Stomach (tissue), 9 donors: ENCODE data around the gene ZNF831. TPM values are rescaled to one million over a fixed set of nuclear protein-coding genes. Genes with fewer than 3 reads are reported as not detected.

Source experiments
- DNase-seq, 2 donors: peaks; one replicate each; pipeline versions ENCODE4 v3.0.0 to v3.0.0-alpha.2; 2013 to 2019
- H3K27ac ChIP-seq, 5 donors: fragments of 200-600 bp in 4 of 5; sonication (generic) in 4 of 5; one replicate each; pipeline ENCODE4 v1.5.1; 2013 to 2019; ENCODE audit warnings: mild to moderate bottlenecking in 1 of 5, moderate library complexity in 1 of 5
- H3K27me3 ChIP-seq, 3 donors: fragments of 200-600 bp; sonication (generic); one replicate each; pipeline ENCODE4 v1.5.1; 2017 to 2019; ENCODE audit warnings: mixed run types in 1 of 3
- H3K36me3 ChIP-seq, 4 donors: fragments of 200-600 bp; sonication (generic); 1 replicate in 3 of 4; 2 replicates in 1 of 4; pipeline ENCODE4 v1.5.1; 2016 to 2019
- H3K4me1 ChIP-seq, 4 donors: fragments of 200-600 bp; sonication (generic); one replicate each; pipeline ENCODE4 v1.5.1; 2016 to 2019
- H3K4me3 ChIP-seq, 4 donors: fragments of 200-600 bp; sonication (generic) in 3 of 4; one replicate each; pipeline ENCODE4 v1.5.1; 2016 to 2019; ENCODE audit warnings: mild to moderate bottlenecking in 1 of 4
- H3K9me3 ChIP-seq, 4 donors: fragments of 200-600 bp; sonication (generic); one replicate each; pipeline ENCODE4 v1.5.1; 2016 to 2019
- CTCF ChIP-seq, 7 experiments: fragments of 450-650 bp in 4 of 7; fragments of 200-600 bp in 3 of 7; sonication (generic) in 3 of 7; IDR thresholded peaks; one replicate each; pipeline ENCODE4 v1.5.1; 2016 to 2019; ENCODE audit warnings: antibody characterized with exemption in 7 of 7, control low read depth in 2 of 7, mild to moderate bottlenecking in 1 of 7
- EP300 ChIP-seq: sonication (generic); formaldehyde crosslinking; IDR thresholded peaks from one replicate; pipeline ENCODE4 v1.6.1; 2017; ENCODE audit warnings: antibody characterized with exemption
- POLR2A ChIP-seq, 4 donors: fragments of 450-650 bp; IDR thresholded peaks; one replicate each; pipeline ENCODE4 v1.6.1; 2016; ENCODE audit warnings: antibody characterized with exemption in 4 of 4, control low read depth in 2 of 4, mild to moderate bottlenecking in 1 of 4, moderate library complexity in 1 of 4
- POLR2AphosphoS5 ChIP-seq, 3 donors: sonication (generic); formaldehyde crosslinking; IDR thresholded peaks; one replicate each; pipeline ENCODE4 v1.6.1; 2016; ENCODE audit warnings: antibody characterized with exemption in 3 of 3
- WGBS, 5 donors: extraction: QIAGEN DNeasy Blood & Tissue Kit in 3 of 5; methylation state at CpG; one replicate each; pipeline versions ENCODE4 v1.1.5 to v1.1.7; 2013 to 2018; 5-methylcytosine and 5-hydroxymethylcytosine counted together
- intact Hi-C: fragments of 100-400 bp; cut with DNase I; formaldehyde crosslinking; loops from one replicate; pipeline ENCODE4 v1.15.1; 2023; ENCODE audit warnings: low total_unique reads
- polyA plus RNA-seq, 3 donors: library from polyadenylated mRNA; stranded (reverse); fragments of 200-250 nt; gene quantifications; one replicate each; pipeline ENCODE4 v1.2.3, GENCODE V29; 2013
- total RNA-seq, 5 donors: library from RNA; depleted of rRNA; stranded (reverse); fragments of >200 nt; gene quantifications; one replicate each; pipeline versions ENCODE4 v1.1.0 to v1.2.3, GENCODE V29; 2014 to 2016
- donor health status: healthy with polysubstance abuse.
- donor health status: Bipolar disorder and iron deficiency.
- donor health status: healthy.

Gene ZNF831
- total and polyA plus RNA-seq, 8 donors = under 0.01 to 2.9 (median 0.31) TPM; not detected in 1

- intact Hi-C loops = no loop called here
- H3K27ac ChIP-seq = no peak overlapping the region
- H3K4me1 ChIP-seq = no peaks in the 10 kb centered on the region
- H3K36me3 ChIP-seq = no peaks in the 10 kb centered on the region
- H3K4me3 ChIP-seq = no peak overlapping the region
- DNase-seq = peak in 1 of 2 donors; percentile 8
- peaks cover 0 to 40% (median 1%) of the 10 kb centered on the region in 3 donors for H3K27me3 ChIP-seq
- 71 to 79% (median 77%) methylated on average over 11 of the region's 11 CpGs for WGBS, 5 donors
- TF ChIP-seq EP300 = no peak
- H3K9me3 ChIP-seq = no peaks in the 10 kb centered on the region
Measured at GRCh38 chr20:59273739-59274357, 110.2 kb downstream of the ZNF831 start.

GRCh38 chr20:59276938-59277337, 113.3 kb downstream of the ZNF831 start:
- H3K4me3 ChIP-seq = no peak overlapping the region
- TF ChIP-seq POLR2AphosphoS5 (IDR thresholded peaks at IDR 0.05) (no peak), POLR2A (IDR thresholded peaks at IDR 0.05) (no peak), CTCF (IDR thresholded peaks at IDR 0.05) (no peak), EP300 (no peak)
- no peaks in the 10 kb centered on the region for H3K36me3 ChIP-seq
- H3K9me3 ChIP-seq = no peaks in the 10 kb centered on the region
- intact Hi-C loops = no loop called here
- 45 to 65% (median 54%) methylated on average over 5 of the region's 5 CpGs for WGBS, 5 donors
- no peak overlapping the region for H3K27ac ChIP-seq
- no peaks in the 10 kb centered on the region for H3K4me1 ChIP-seq
- H3K27me3 ChIP-seq = peaks cover 0 to 33% (median 0%) of the 10 kb centered on the region in 3 donors
- no peak for DNase-seq

- Histone ChIP-seq H3K9me3 (no peaks in the 10 kb centered on the region), H3K4me3 (no peak overlapping the region), H3K27me3 (peaks cover 0 to 13% (median 0%) of the 10 kb centered on the region in 3 donors), H3K4me1 (no peaks in the 10 kb centered on the region), H3K36me3 (no peaks in the 10 kb centered on the region), H3K27ac (no peak overlapping the region)
- intact Hi-C loops = no loop called here
- DNase-seq = no peak
- TF ChIP-seq CTCF (IDR thresholded peaks at IDR 0.05) = no peak
- TF ChIP-seq EP300 = no peak
- TF ChIP-seq POLR2A (IDR thresholded peaks at IDR 0.05) = no peak
- TF ChIP-seq POLR2AphosphoS5 (IDR thresholded peaks at IDR 0.05) = no peak
- 72 to 85% (median 76%) methylated on average over 5 of the region's 5 CpGs for WGBS, 5 donors
Measured at GRCh38 chr20:59284470-59284869, 120.8 kb downstream of the ZNF831 start.

- H3K4me1 ChIP-seq = no peaks in the 10 kb centered on the region
- no peak for DNase-seq
- peaks cover 0 to 43% (median 11%) of the 10 kb centered on the region in 3 donors for H3K27me3 ChIP-seq
- intact Hi-C loops = no loop called here
- 55 to 66% (median 62%) methylated on average over 5 of the region's 5 CpGs for WGBS, 5 donors
- H3K27ac ChIP-seq = no peak overlapping the region
- no peak overlapping the region for H3K4me3 ChIP-seq
- no peaks in the 10 kb centered on the region for H3K9me3 ChIP-seq
- no peaks in the 10 kb centered on the region for H3K36me3 ChIP-seq
- TF ChIP-seq POLR2A (IDR thresholded peaks at IDR 0.05) = no peak
- no peak for TF ChIP-seq EP300
- TF ChIP-seq CTCF (IDR thresholded peaks at IDR 0.05) = no peak
- TF ChIP-seq POLR2AphosphoS5 (IDR thresholded peaks at IDR 0.05) = no peak
Measured at GRCh38 chr20:59289994-59290393, 126.4 kb downstream of the ZNF831 start.

GRCh38 chr20:59291740-59292383, 128.2 kb downstream of the ZNF831 start:
- Histone ChIP-seq H3K36me3 (no peaks in the 10 kb centered on the region), H3K4me3 (no peak overlapping the region), H3K4me1 (no peaks in the 10 kb centered on the region), H3K27me3 (peaks cover 0 to 54% (median 11%) of the 10 kb centered on the region in 3 donors), H3K27ac (no peak overlapping the region), H3K9me3 (no peaks in the 10 kb centered on the region)
- intact Hi-C loops = no loop called here
- TF ChIP-seq CTCF (IDR thresholded peaks at IDR 0.05) (no peak), POLR2A (IDR thresholded peaks at IDR 0.05) (no peak), EP300 (no peak), POLR2AphosphoS5 (IDR thresholded peaks at IDR 0.05) (no peak)
- no peak for DNase-seq
- WGBS, 5 donors = 82 to 86% (median 84%) methylated on average over 17 to 19 of the region's 19 CpGs
